ENCODE results near the gene ELMOD1. TPM values are rescaled to one million over a fixed set of nuclear protein-coding genes. Genes with fewer than 3 reads are reported as not detected.

The ELMOD1 gene
- total and polyA plus RNA-seq, 2 donors (not counting 1 experiment from before 2014, with no cell fraction given) = not detected

- Histone ChIP-seq H3K27ac (ENCODE audit: low read length in 2 of 2) (no peak within 1 kb of the TSS), H3K9me3 (ENCODE audit: control extremely low read depth in 1 of 3, control insufficient read depth in 2 of 3, insufficient read depth in 1 of 3, low read length in 2 of 3) (no peaks in the 10 kb centered on the region), H3K4me1 (ENCODE audit: control insufficient read depth in 2 of 2, insufficient read depth in 2 of 2, low read length in 2 of 2) (no peaks in the 10 kb centered on the region), H3K4me2 (replicated peaks; ENCODE audit: low read depth, low read length, poor library complexity, severe bottlenecking) (no peak within 1 kb of the TSS), H3K36me3 (replicated peaks in 1 of 2; ENCODE audit: control extremely low read depth in 1 of 2, control insufficient read depth in 1 of 2, extremely low read depth in 1 of 2, insufficient read depth in 2 of 2, low read length in 1 of 2) (no peaks in the 10 kb centered on the region), H3K79me2 (ENCODE audit: control insufficient read depth, insufficient read depth, low read length) (no peaks in the 10 kb centered on the region), H4K20me1 (ENCODE audit: control insufficient read depth, insufficient read depth, low read length, poor library complexity, severe bottlenecking) (no peaks in the 10 kb centered on the region), H2AFZ (ENCODE audit: insufficient read depth, low read depth, low read length, poor library complexity, severe bottlenecking) (no peak within 1 kb of the TSS), H3K9ac (ENCODE audit: low read length) (no peak within 1 kb of the TSS), H3K27me3 (replicated peaks in 1 of 4; ENCODE audit: control extremely low read depth in 1 of 4, control insufficient read depth in 3 of 4, insufficient read depth in 4 of 4, low read length in 3 of 4) (peaks cover 0 to 6% (median 2%) of the 10 kb centered on the region in 4 experiments), H3K4me3 (ENCODE audit: control extremely low read depth in 1 of 5, extremely low read depth in 1 of 5, insufficient read depth in 1 of 5, low read depth in 2 of 5, low read length in 4 of 5) (no peak within 1 kb of the TSS)
- no peak for ATAC-seq (ENCODE audit: low read depth)
- Mint-ChIP-seq H3K27me3 (peaks cover 49% of the 10 kb centered on the region), H3K9me3 (ENCODE audit: insufficient read depth) (no peaks in the 10 kb centered on the region), H3K4me1 (no peaks in the 10 kb centered on the region), H3K27ac (no peak within 1 kb of the TSS), H3K4me3 (no peak within 1 kb of the TSS)
- TF ChIP-seq EZH2 (IDR thresholded peaks at IDR 0.05; ENCODE audit: borderline replicate concordance, insufficient read depth, low read depth, low read length, poor library complexity, severe bottlenecking) (no peak), CTCF (IDR thresholded peaks at IDR 0.05) (no peak)
- no peak for DNase-seq
- POLR2A ChIA-PET = no interaction called here
- CTCF ChIA-PET = no interaction called here
- intact Hi-C loops (cut with micrococcal nuclease) = no loop called here
- WGBS (ENCODE audit: insufficient coverage) = 88% methylated on average over 5 of the region's 12 CpGs
Measured at GRCh38 chr11:107711861-107712755, 121.2 kb downstream of the ELMOD1 start, which contains the start of gene SLN. SLN (minus strand) TSS chr11:107712056.

- Histone ChIP-seq H3K9ac (ENCODE audit: low read length) (no peak overlapping the region), H3K4me1 (ENCODE audit: control insufficient read depth in 2 of 2, insufficient read depth in 2 of 2, low read length in 2 of 2) (no peaks in the 10 kb centered on the region), H3K9me3 (ENCODE audit: control extremely low read depth in 1 of 3, control insufficient read depth in 2 of 3, insufficient read depth in 1 of 3, low read length in 2 of 3) (no peaks in the 10 kb centered on the region), H3K79me2 (ENCODE audit: control insufficient read depth, insufficient read depth, low read length) (no peaks in the 10 kb centered on the region), H4K20me1 (ENCODE audit: control insufficient read depth, insufficient read depth, low read length, poor library complexity, severe bottlenecking) (no peaks in the 10 kb centered on the region), H3K36me3 (replicated peaks in 1 of 2; ENCODE audit: control extremely low read depth in 1 of 2, control insufficient read depth in 1 of 2, extremely low read depth in 1 of 2, insufficient read depth in 2 of 2, low read length in 1 of 2) (no peaks in the 10 kb centered on the region), H2AFZ (ENCODE audit: insufficient read depth, low read depth, low read length, poor library complexity, severe bottlenecking) (no peak overlapping the region), H3K4me3 (ENCODE audit: control extremely low read depth in 1 of 5, extremely low read depth in 1 of 5, insufficient read depth in 1 of 5, low read depth in 2 of 5, low read length in 4 of 5) (no peak overlapping the region), H3K27me3 (replicated peaks in 1 of 4; ENCODE audit: control extremely low read depth in 1 of 4, control insufficient read depth in 3 of 4, insufficient read depth in 4 of 4, low read length in 3 of 4) (peaks cover 0 to 7% (median 1%) of the 10 kb centered on the region in 4 experiments), H3K27ac (ENCODE audit: low read length in 2 of 2) (no peak overlapping the region), H3K4me2 (replicated peaks; ENCODE audit: low read depth, low read length, poor library complexity, severe bottlenecking) (no peak overlapping the region)
- Mint-ChIP-seq H3K27me3 (peaks cover 44% of the 10 kb centered on the region), H3K27ac (no peak overlapping the region), H3K4me1 (no peaks in the 10 kb centered on the region), H3K9me3 (ENCODE audit: insufficient read depth) (no peaks in the 10 kb centered on the region), H3K4me3 (no peak overlapping the region)
- TF ChIP-seq CTCF (IDR thresholded peaks at IDR 0.05) (no peak), EZH2 (IDR thresholded peaks at IDR 0.05; ENCODE audit: borderline replicate concordance, insufficient read depth, low read depth, low read length, poor library complexity, severe bottlenecking) (no peak)
- DNase-seq (no peak), ATAC-seq (ENCODE audit: low read depth) (no peak)
- POLR2A ChIA-PET = no interaction called here
- intact Hi-C loops (cut with micrococcal nuclease) = no loop called here
- CTCF ChIA-PET = interaction anchor here (0.6 kb wide), 1 partner anchor 189 kb away, joined by 3 read pairs; no protein-coding TSS in a partner anchor
- WGBS (ENCODE audit: insufficient coverage) = 88% methylated on average over 1 of the region's 3 CpGs
Measured at GRCh38 chr11:107713009-107713408, 122.1 kb downstream of the ELMOD1 start.
